Fibroblast of mammary gland (primary cell): Measurements from ENCODE around the gene GLRX.

ENCODE experiments used
- DNase-seq: peaks from one replicate; pipeline ENCODE4 v3.0.0-alpha.2; 2010; ENCODE audit warnings: low read depth
- H3K4me3 ChIP-seq: 2 replicates; pipeline ENCODE4 v1.5.1; 2011; ENCODE audit warnings: low read depth, mild to moderate bottlenecking, low read length, moderate library complexity; ENCODE audit not compliant: control insufficient read depth
- TF ChIP-seq, protein P1 (sequence below): conservative IDR thresholded peaks from 2 replicates; pipeline ENCODE4 v1.5.1; 2011; ENCODE audit warnings: low read depth, low read length, inconsistent platforms; ENCODE audit not compliant: control insufficient read depth, insufficient read depth

Gene GLRX

DNA sequence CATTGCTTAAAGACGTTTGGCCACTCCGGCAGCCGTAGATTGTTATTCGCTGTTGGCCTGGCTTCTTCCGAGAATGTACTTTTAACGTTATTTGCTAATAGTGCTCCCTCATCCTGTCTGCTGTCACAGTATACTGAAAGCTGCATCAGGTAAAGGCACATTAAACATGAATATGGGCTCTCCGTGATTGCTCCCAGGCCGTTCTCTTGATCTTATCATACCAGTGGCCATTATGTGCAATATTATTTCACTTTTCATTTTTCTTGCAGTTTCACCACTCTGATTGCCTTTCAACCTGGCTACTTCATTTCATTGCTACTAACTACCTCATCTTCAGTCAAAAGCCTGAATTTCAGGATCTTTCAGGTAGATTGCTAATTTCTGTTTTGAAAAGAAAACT lies 34.0 kb downstream of the GLRX start:
- TF ChIP-seq, protein P1, sequence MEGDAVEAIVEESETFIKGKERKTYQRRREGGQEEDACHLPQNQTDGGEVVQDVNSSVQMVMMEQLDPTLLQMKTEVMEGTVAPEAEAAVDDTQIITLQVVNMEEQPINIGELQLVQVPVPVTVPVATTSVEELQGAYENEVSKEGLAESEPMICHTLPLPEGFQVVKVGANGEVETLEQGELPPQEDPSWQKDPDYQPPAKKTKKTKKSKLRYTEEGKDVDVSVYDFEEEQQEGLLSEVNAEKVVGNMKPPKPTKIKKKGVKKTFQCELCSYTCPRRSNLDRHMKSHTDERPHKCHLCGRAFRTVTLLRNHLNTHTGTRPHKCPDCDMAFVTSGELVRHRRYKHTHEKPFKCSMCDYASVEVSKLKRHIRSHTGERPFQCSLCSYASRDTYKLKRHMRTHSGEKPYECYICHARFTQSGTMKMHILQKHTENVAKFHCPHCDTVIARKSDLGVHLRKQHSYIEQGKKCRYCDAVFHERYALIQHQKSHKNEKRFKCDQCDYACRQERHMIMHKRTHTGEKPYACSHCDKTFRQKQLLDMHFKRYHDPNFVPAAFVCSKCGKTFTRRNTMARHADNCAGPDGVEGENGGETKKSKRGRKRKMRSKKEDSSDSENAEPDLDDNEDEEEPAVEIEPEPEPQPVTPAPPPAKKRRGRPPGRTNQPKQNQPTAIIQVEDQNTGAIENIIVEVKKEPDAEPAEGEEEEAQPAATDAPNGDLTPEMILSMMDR: no peak
- DNase-seq: no peak
- no peak overlapping the region for H3K4me3 ChIP-seq

DNA sequence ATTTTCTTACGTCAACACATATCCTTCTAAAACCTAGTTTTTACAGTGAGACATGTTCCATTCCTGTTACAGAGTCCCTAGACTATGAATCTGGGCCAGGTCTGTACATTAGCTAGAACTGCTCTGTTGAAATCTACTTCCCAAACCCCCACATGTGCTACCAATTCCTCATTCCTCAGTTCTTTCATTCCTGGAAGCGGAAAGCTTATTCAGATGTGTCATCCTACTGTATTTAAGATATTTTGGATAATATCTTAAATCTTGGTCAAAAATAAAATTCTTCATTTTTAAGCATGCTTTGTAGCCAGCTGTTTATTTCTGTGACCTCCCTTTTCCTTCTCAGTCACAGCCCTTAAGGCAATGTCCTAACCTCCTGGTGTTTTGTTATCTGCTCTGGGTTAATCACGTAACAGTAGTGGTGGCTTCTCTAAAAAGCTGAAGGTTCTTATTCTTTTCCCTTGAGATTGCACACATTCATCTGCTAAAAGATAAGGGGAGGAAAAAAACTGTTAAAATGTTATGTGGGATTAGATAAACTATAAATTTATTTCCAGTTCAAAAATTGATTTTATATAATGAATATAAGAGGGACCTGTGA lies 35.6 kb downstream of the GLRX start:
- TF ChIP-seq, protein P1: no peak
- peak; percentile 38 for DNase-seq
- H3K4me3 ChIP-seq: no peak overlapping the region

DNA sequence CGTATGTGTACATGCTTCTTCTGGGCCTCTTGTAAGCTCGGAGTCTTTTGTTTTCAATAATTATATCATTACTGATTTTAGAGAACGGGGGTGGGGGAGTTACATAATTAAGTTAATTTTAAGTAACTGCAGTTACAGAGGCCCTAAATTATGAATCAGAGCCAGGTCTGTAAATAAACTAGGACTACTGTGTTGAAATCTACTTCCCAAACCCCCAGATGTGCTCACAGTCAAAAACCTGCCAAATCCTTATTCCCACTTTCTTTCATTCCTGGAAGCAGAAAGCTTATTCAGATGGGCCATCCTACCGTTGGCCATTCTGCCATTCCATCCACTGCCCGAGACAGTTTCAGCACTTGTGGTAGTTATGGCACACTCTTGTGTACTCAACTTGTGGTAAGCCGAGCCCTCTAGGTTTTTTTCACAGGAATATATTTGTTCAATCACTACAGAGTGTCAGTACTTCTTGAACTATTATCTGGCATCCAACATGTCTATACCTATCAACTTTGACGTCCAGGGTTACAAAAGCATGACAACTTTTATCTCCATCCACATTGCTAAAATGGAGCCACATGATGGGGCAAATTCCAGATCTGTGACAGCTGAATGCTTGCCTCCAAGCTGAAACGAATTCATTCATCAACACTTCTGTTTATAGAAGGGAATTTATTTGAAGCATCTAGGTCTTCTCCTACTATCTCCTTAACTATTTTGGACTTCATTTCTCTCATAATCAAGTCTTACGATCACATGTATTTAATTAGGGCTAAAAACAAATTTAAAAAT lies 37.8 kb downstream of the GLRX start:
- TF ChIP-seq, protein P1: no peak
- DNase-seq: peak; percentile 28
- H3K4me3 ChIP-seq: no peak overlapping the region

DNA sequence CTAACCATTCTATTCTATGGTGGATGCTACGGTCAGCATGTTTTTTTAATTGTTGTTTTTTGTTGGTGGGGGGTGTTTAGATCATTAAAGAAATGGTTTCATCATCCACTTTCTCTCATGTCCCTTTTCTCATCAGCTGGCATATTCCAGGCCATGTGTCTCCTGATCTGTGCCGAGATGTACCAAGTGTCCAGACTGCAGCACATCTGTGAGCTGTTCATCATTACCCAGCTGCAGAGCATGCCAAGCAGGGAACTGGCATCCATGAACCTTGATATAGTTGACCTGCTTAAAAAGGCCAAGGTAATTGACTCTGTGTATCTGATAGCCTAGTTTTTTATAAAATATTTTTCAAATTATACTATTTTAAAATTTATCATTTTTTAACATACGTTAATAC lies 38.9 kb downstream of the GLRX start:
- H3K4me3 ChIP-seq: no peak overlapping the region
- TF ChIP-seq, protein P1: no peak
- no peak for DNase-seq

DNA sequence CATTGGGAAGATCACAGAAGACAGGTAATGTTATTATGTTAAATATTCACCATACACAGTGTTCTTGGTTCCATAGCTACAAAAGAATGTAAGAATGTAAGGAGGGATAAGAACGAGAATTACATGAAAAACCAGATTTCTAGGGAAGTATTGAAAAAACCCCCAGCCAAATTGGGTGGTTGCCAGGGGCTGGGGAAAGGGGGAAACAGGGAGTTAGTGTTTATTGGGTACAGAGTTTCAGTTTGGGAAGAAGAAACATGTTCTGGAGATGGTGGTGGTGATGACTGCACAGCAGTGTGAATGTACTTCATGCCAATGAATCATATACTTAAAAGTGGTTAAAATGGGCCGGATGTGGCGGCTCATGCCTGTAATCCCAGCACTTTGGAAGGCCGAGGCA lies 40.3 kb downstream of the GLRX start:
- H3K4me3 ChIP-seq: no peak overlapping the region
- no peak for DNase-seq
- TF ChIP-seq, protein P1: no peak

DNA sequence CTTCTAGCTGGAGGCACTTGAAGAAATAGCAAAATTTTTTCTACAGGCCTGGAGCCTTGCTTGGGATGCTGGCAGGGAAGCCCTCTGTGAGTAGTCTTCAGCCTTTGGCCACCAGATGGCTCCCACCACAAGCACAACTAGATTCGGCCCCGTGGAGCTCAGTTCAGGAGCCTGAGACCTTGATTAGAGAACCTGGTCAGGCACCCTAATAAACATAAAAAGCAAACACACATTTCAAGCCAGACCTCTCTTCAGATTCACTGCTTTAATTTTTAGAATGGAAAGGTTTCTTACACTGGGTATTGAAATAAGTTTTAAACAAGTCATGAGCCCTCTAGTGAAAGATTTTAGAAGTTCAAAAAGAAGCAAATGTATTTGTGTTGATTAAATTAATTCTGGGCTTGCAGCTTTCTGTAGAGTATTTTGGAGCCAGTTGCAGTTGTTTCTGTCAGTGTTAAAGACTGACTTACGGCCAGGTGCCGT lies 41.4 kb downstream of the GLRX start:
- peak; percentile 84 for DNase-seq
- TF ChIP-seq, protein P1: peak; percentile 90
- no peak overlapping the region for H3K4me3 ChIP-seq
